MM.1S (cell line): ENCODE data around the gene RUSF1.

Experiments used
- CTCF ChIP-seq: fragments of 300-600 bp; sonication (generic); IDR thresholded peaks from 2 replicates; pipeline ENCODE4 v1.5.1; 2016; ENCODE audit warnings: antibody characterized with exemption, low read length, mixed read lengths
- EZH2 ChIP-seq: fragments of 300-600 bp; sonication (generic); optimal IDR thresholded peaks from 2 replicates; pipeline ENCODE3; 2017; ENCODE audit warnings: low read depth, mild to moderate bottlenecking, antibody characterized with exemption, low read length, mixed read lengths

GRCh38 chr16:31467858-31468257 lies 40.3 kb downstream of the RUSF1 start:
- TF ChIP-seq CTCF = no peak
- TF ChIP-seq EZH2 = no peak
